Measurements from ENCODE around the gene RSPH9.

The RSPH9 gene

DNA sequence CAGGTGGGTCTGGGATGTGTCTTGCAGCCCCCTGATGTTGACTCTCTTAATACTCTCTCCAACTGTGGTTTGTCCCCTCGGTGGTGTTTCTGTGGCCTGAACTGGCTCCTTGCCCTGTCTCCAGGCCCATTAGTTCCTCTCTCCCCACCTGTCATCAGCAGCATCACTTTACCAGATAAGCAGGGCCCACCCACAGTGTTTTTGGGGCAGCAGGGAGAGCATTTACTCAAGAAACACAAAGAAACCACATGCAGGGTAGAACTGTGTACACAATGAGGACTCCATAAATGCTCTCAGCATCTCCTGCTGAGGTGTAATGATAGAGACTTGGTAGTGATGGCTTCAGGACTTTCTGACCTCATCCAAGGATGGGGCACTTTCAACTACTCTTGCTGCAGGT is 62.9 kb downstream of the RSPH9 start:
- in situ Hi-C loops (cut with MboI; ENCODE audit: low sequenced_read_pairs) = no loop called here

DNA sequence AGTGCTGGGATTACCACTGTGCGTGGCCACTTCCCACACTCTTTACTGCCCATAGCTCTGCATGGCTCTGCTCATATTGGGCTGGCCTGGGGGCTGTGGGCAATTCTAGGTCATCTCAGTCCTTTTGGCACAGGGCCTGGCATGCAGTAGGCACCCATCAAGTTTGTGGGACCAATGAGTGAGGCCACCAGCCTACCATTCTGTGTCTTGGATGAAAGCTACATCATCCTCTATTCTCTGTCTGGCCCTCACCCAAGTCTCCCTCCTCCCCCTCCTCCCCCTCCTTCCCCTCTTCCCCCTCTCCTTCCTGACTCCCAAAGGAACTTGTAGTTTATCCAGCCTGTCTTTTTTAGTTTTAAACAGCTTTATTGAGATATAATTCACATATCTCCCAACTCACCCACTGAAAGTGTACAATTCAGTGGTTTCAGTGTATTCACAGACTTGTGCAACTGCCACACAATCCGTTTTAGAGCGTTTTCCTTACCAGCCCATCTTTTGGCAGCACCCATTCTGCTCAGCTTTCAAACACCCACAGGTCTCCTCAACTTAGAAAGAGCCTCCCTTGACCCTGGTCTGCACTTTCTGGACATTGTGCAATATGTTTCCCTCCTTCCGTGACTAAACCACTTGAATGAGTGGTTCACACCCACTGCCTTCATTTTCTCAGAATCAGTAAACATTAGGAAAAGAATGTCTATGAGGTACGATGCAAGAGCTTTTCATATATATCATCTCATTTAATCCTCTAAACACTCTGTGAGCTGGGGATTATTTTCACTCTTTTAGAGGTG is 64.2 kb downstream of the RSPH9 start:
- in situ Hi-C loops (cut with MboI; ENCODE audit: low sequenced_read_pairs) = no loop called here

DNA sequence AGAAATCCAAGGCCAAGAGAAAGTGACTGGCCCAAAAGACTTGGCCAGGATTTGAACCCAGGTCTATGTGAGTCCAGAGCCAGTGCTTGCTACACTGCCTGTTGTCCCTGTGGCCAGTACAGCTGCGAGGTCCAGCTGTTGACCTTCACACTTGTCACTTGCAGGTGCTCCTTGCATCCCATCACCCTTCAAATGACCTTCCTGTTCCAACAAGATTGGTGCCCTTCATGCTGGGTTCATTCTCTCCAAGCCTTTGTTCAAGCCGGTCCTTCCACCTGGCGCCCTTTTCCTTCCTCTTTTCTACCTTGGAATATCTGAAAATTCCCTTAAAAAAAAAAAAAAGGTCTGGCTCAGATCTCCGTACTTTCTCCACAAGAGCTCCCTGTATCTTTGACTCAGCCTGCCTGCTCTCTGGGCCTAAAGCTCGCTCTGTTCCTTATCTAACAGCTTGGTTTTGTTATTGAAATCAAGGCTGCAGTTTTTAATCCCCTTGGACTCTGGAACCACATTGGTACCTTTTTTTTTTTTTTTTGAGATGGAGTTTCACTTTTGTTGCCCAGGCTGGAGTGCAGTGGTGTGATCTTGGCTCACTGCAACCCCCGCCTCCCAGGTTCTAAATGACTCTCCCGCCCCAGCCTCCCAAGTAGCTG is 64.9 kb downstream of the RSPH9 start:
- in situ Hi-C loops (cut with MboI; ENCODE audit: low sequenced_read_pairs) = no loop called here

DNA sequence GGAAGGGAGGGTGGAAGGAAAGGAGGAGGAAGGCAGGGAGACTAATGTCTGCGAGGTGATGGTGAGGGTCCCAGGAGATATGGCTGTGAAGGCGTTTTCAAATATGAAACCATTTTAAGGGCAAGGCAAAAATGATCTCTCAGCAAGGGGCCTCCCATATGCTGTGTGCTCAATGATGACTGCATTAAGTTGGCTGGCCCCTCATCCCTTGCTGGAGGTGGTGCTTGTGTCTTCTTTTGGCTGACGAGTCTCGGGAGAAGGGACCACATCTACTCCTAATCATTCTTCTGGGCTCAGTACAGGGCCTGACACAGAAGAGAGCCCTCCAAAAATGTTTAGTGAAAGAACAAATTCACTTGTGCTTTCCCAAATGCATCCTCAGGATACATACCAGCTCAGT is 65.7 kb downstream of the RSPH9 start:
- in situ Hi-C loops (cut with MboI; ENCODE audit: low sequenced_read_pairs) = no loop called here

DNA sequence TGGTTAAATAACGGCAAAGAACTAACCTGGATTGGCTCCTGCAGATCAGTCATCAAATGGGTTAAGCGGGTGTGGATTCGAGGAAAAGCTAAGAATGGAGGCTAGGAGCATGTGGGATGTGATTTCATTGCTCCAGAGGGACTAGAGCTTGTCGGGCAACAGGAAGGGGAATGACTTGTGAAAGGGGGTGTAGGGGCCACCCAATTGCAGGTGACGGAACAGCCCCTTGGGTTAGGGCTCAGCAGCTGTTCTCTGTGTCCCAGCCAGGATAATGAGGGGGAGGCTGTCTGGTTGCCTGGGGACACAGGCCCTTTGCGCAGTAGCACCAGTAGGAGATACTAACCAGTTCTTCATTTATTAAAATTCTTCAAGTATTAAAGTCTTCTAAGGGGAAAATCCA is 67.7 kb downstream of the RSPH9 start:
- in situ Hi-C loops (cut with MboI; ENCODE audit: low sequenced_read_pairs) = no loop called here

DNA sequence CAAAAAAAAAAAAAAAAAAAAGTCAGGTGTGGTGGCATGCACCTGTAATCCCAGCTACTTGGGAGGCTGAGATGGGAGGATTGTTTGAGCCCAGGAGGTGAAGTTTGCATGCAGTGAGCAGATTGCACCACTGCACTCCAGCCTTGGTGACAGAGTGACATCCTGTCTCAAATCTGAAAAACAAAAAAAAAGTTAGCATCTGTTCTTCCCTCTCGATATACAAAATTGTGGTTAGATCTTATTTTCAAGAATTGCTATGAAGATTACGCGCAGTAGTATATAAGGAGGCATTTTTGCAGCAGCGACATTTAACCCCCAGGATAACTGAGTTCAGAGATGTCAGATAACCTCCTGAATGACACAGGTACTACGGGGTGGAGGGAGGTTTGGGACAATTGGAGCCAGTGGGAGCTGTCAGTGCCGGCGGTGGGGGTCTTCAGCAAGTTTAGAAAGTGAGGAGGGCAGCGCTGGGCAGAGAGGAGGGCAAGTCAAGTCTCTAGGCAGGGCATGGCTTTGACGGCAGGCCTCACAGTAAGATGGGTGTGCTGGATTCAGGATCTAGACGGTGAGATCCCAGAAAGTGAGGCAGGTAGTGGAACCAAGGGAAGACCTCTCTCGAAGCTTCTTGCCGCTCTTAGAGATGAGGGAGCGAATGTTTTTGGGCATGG is 68.9 kb downstream of the RSPH9 start:
- in situ Hi-C loops (cut with MboI; ENCODE audit: low sequenced_read_pairs) = no loop called here

DNA sequence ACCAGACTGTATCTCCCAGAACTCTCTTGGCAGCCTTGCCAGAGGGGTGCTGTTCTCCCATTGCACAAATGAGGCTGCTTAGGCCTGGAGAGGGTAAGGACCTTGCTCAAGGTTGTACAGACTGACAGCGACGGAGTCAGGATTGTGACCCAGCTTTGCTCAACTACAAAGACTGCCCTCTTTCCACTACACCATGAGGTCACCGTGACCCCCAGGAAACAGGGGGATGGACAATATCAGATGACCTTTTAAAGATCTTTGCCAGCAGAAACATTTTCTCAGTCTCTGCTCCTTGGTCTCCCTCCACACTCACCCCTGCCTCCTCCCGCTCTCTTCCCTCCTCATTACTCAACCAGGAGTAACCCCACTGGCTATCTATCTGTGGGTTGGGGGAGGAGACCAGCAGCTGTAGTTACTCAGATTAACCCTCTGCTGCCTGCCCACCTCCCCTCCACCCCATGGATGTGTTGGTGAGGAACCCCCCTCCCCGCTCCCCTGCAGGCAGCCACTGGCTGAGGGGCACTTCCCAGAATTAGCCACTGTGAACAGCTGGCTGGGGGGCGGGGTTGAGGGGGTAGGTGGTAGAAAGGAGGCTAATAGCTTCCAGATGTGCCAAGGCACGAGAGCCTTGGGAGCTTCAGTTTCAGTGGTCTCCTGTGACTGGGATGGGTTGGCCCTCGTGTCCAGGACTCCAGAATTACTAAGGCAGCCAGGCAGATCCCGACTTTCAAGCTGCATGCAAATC is 69.6 kb downstream of the RSPH9 start:
- in situ Hi-C loops (cut with MboI; ENCODE audit: low sequenced_read_pairs) = no loop called here

DNA sequence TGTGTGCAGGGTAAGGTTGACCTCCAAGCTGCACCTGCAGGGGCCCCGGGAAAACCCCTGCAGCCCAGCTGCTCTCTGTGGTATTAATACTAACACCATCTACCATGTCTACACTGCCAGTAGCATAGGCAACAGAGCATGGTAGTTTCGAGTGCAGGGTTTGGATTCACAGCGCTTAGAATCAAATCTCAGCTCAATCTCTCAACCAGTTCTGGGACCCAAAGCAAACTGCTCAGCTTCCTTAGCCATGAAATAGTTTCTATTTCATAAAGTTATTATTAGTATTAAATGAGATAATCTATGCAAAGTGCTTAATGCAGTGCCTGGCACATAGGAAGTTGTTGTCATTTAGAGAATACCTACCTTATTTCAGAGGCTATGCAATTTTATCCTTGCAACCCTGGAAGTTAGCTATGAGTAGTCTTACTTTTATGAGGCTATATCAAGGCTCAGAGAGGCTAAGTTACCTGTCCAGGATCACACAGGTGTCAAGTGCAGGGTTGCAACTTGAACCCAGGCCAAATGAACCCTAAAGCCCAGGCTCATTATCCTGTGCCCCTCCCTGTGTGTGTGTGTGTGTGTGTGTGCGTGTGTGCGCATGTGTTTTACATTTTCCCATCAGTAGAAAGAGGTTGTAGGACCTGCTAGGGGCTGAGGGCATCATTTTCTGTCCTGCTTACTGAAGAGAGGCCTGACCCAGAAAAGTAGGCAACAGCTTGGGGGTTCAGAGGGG is 70.4 kb downstream of the RSPH9 start:
- in situ Hi-C loops (cut with MboI; ENCODE audit: low sequenced_read_pairs) = no loop called here

DNA sequence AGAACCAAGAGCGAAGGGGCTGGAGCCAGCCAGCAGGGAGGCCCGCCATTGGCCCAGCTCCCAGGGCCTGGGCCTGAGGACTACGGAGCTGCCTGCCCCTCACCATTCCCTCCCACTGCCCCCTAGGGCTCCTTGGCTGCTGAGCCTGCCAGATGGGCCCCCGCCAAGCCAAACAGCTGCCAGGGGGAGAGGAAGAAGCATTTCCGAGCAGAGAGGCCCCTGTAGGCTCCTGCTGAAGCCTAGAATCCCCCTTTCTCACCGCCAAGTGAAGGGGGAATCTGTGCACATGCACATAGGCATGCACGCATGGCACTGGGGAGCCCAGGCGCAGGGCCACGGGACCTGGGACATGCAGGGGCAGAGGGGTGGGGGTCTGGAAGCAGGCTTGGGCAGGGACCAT is 71.3 kb downstream of the RSPH9 start:
- in situ Hi-C loops (cut with MboI; ENCODE audit: low sequenced_read_pairs) = no loop called here

DNA sequence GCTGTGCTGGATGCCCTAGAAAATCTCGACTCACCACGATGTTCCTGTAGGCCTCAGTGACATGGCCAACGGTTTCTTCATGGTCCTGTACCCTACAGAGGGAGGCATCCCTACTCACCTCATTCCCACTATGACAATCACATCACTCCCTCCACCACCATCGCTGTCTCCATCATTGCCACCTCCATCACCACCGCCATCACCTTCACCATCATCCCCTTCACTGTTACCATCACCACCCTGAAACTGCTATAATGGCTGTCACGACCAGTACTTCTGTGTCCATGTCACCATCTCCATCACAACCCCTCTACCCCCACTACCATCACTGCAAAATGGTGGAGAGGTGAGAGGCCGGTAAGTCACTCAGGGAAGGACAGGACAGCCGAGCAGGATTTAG is 72.6 kb downstream of the RSPH9 start:
- in situ Hi-C loops (cut with MboI; ENCODE audit: low sequenced_read_pairs) = no loop called here

DNA sequence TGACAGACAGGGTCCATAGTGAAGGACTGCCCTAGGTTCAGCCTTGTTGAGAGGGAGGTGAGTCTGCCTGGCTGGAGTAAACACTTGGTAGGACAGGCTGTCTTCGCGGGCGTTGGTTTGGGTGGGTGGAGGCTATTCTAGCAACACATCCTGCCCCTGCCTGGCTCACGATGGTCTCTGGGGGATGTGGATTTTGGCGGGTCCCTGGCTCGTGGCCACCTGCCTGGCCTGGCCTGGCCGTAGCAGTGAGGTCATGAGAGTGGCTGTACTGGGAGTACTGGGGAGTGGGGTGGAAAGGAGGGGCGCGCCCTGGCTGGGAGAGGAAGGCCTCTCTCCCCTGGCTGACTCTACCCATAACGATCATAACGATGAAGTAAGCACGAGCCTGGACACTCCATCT is 73.0 kb downstream of the RSPH9 start:
- in situ Hi-C loops (cut with MboI; ENCODE audit: low sequenced_read_pairs) = no loop called here

DNA sequence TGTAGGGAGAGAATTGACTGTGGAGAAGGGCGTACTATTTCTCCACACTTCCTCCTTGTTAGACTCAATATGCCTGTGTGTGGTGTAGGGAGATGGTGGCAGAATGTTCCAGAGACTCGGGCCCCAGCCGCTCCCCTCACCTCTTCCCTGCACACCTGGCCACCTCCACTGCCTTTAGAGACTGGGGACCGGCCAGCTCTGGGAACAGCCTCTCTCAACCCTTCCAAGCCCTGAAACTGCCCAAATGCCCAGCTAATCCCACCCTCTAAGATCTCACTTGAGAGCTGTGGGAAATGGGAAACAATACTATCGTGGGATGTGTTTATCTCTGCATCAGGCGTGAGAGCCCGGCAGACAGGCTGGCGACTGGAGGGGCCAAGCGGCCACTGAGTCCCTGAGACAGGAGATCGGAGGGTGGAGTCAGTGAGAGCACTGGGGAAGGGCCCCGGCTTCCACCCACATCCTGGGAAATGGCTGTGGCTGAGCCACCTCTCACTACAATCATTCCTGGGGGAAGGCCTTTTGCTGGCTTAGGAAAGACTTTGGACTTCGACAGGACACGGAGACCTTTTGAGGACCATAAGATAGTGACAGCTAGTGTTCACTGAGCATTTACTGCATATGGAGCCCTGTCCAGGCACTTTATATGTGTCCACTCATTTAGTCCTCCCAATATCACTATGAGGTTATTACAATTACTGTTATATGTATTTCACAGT is 73.7 kb downstream of the RSPH9 start:
- in situ Hi-C loops (cut with MboI; ENCODE audit: low sequenced_read_pairs) = no loop called here

DNA sequence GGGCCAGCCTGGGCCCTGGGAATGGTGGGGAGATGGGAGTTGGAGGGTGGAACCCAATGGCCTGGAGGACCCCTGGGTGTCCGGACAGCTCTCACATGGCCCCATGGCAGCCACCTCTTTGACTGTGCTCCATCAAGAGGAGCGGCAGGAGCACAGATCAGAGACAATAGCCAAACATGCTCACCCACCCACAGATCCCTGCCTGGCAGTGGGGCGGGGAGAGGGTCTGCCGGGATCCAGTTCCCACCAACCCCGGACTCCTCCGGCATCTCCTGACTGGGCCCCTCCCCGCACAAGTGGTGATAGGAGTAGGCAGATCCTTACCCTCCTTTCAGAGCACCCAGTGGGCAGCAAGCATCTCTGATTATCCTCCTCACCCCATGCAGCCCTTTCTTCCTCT is 74.7 kb downstream of the RSPH9 start:
- in situ Hi-C loops (cut with MboI; ENCODE audit: low sequenced_read_pairs) = no loop called here

DNA sequence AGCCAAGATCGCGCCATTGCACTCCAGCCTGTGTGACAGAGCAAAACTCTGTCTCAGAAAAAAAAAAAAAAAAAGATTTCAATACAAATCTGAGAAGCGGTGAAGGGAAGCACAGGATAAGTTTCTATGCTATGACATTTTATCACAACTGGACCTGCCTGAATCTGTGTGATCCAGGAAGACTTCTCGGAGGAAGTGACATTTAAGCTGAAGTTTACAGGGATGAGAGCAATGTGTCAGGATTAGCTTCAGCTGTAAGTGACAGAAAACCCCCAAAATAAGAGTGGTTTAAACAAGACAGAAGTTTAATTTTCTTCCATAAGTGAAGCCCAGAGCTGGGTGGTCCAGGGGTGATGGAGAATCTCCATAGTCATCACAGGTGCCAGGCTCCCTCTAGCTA is 76.2 kb downstream of the RSPH9 start:
- in situ Hi-C loops (cut with MboI; ENCODE audit: low sequenced_read_pairs) = no loop called here

Data from HL-60/S4 treated with retinoic acid at 250 ng/mL for 4 days and 3 days (cell line).